Breast epithelium (tissue), 4 donors: ENCODE measurements around the gene GNG14. TPM values are rescaled to one million over a fixed set of nuclear protein-coding genes. Genes with fewer than 3 reads are reported as not detected.

ENCODE experiments used
- DNase-seq, 2 donors: peaks; one replicate each; pipeline ENCODE4 v3.0.0-alpha.2; 2019; ENCODE audit warnings: low spot score in 2 of 2
- H3K27ac ChIP-seq, 2 donors: fragments of 200-600 bp; sonication (generic) in 1 of 2; one replicate each; pipeline ENCODE4 v1.5.1; 2016 to 2019; ENCODE audit warnings: mild to moderate bottlenecking in 1 of 2
- H3K27me3 ChIP-seq, 2 donors: fragments of 200-600 bp; sonication (generic) in 1 of 2; one replicate each; pipeline versions ENCODE4 v1.5.1 to v1.6.0; 2017 to 2019; ENCODE audit warnings: control low read depth in 1 of 2, mild to moderate bottlenecking in 1 of 2
- H3K36me3 ChIP-seq: fragments of 200-600 bp; one replicate; pipeline ENCODE4 v1.5.1; 2019
- H3K4me1 ChIP-seq, 2 donors: fragments of 200-600 bp; sonication (generic); one replicate each; pipeline ENCODE4 v1.5.1; 2016 to 2019; ENCODE audit warnings: control low read depth in 1 of 2
- H3K4me3 ChIP-seq, 3 donors: fragments of 200-600 bp; sonication (generic); 1 replicate in 2 of 3; 2 replicates in 1 of 3; pipeline ENCODE4 v1.5.1; 2016 to 2019; ENCODE audit warnings: mild to moderate bottlenecking in 3 of 3, moderate library complexity in 2 of 3
- H3K9me3 ChIP-seq, 2 donors: fragments of 200-600 bp; sonication (generic) in 1 of 2; one replicate each; pipeline ENCODE4 v1.5.1; 2016 to 2019; ENCODE audit warnings: control low read depth in 1 of 2
- CTCF ChIP-seq, 3 donors: fragments of 450-650 bp; IDR thresholded peaks; one replicate each; pipeline ENCODE4 v1.5.1; 2016 to 2017; ENCODE audit warnings: antibody characterized with exemption in 3 of 3, mild to moderate bottlenecking in 3 of 3, moderate library complexity in 3 of 3
- POLR2A ChIP-seq: fragments of 450-650 bp; IDR thresholded peaks from one replicate; pipeline ENCODE4 v1.6.1; 2016; ENCODE audit warnings: antibody characterized with exemption, mild to moderate bottlenecking, moderate library complexity
- POLR2AphosphoS5 ChIP-seq, 3 donors: sonication (generic); formaldehyde crosslinking; IDR thresholded peaks; one replicate each; pipeline ENCODE4 v1.6.1; 2017; ENCODE audit warnings: antibody characterized with exemption in 3 of 3
- intact Hi-C: fragments of 100-400 bp; cut with DNase I; formaldehyde crosslinking; loops from one replicate; pipeline ENCODE4 v1.15.1; 2023; ENCODE audit warnings: low total_unique reads
- total RNA-seq, 3 donors: library from RNA; depleted of rRNA; stranded (reverse); fragments of >200 nt; gene quantifications; one replicate each; pipeline ENCODE4 v1.1.0, GENCODE V29; 2016

GNG14 gene
- total RNA-seq, 3 donors from 2014 or later = not detected

- DNase-seq = no peak
- no peaks in the 10 kb centered on the region for H3K9me3 ChIP-seq
- no peaks in the 10 kb centered on the region for H3K4me1 ChIP-seq
- no peak overlapping the region for H3K27ac ChIP-seq
- intact Hi-C loops = no loop called here
- H3K36me3 ChIP-seq = peaks cover 36% of the 10 kb centered on the region
- TF ChIP-seq CTCF (IDR thresholded peaks at IDR 0.05) = no peak
- TF ChIP-seq POLR2A = no peak
- TF ChIP-seq POLR2AphosphoS5 (IDR thresholded peaks at IDR 0.05) = no peak
- no peak overlapping the region for H3K4me3 ChIP-seq
- no peaks in the 10 kb centered on the region for H3K27me3 ChIP-seq
These were observed 13.9 kb downstream of the GNG14 start for GRCh38 chr19:12701596-12702282.

GRCh38 chr19:12703046-12703445 is 15.2 kb downstream of the GNG14 start:
- Histone ChIP-seq H3K4me3 (no peak overlapping the region), H3K27me3 (no peaks in the 10 kb centered on the region), H3K9me3 (no peaks in the 10 kb centered on the region), H3K4me1 (no peaks in the 10 kb centered on the region), H3K27ac (no peak overlapping the region), H3K36me3 (peaks cover 36% of the 10 kb centered on the region)
- intact Hi-C loops = no loop called here
- TF ChIP-seq CTCF (IDR thresholded peaks at IDR 0.05) = no peak
- TF ChIP-seq POLR2A = no peak
- no peak for TF ChIP-seq POLR2AphosphoS5 (IDR thresholded peaks at IDR 0.05)
- no peak for DNase-seq

GRCh38 chr19:12705169-12705568 is 17.4 kb downstream of the GNG14 start:
- TF ChIP-seq POLR2AphosphoS5 (IDR thresholded peaks at IDR 0.05) = no peak
- TF ChIP-seq POLR2A = no peak
- no peak for TF ChIP-seq CTCF (IDR thresholded peaks at IDR 0.05)
- intact Hi-C loops = no loop called here
- H3K36me3 ChIP-seq = peaks cover 36% of the 10 kb centered on the region

GRCh38 chr19:12705654-12706331 is 18.0 kb downstream of the GNG14 start:
- TF ChIP-seq POLR2AphosphoS5 (IDR thresholded peaks at IDR 0.05) (no peak), CTCF (IDR thresholded peaks at IDR 0.05) (no peak), POLR2A (no peak)
- Histone ChIP-seq H3K4me3 (no peak overlapping the region), H3K27ac (no peak overlapping the region), H3K9me3 (no peaks in the 10 kb centered on the region), H3K4me1 (no peaks in the 10 kb centered on the region), H3K36me3 (peaks cover 33% of the 10 kb centered on the region), H3K27me3 (no peaks in the 10 kb centered on the region)
- intact Hi-C loops = no loop called here
- DNase-seq = no peak

More at GRCh38 chr19:12705169-12705568, 17.4 kb downstream of the GNG14 start:
- Histone ChIP-seq H3K27ac (no peak overlapping the region), H3K27me3 (no peaks in the 10 kb centered on the region), H3K4me3 (no peak overlapping the region), H3K9me3 (no peaks in the 10 kb centered on the region), H3K4me1 (no peaks in the 10 kb centered on the region)
- no peak for DNase-seq

GRCh38 chr19:12706332-12706718 is 18.5 kb downstream of the GNG14 start:
- TF ChIP-seq POLR2AphosphoS5 (IDR thresholded peaks at IDR 0.05) (no peak), CTCF (IDR thresholded peaks at IDR 0.05) (no peak), POLR2A (no peak)
- intact Hi-C loops = no loop called here
- Histone ChIP-seq H3K4me3 (no peak overlapping the region), H3K27me3 (no peaks in the 10 kb centered on the region), H3K9me3 (no peaks in the 10 kb centered on the region), H3K36me3 (peaks cover 28% of the 10 kb centered on the region), H3K4me1 (no peaks in the 10 kb centered on the region), H3K27ac (no peak overlapping the region)
- DNase-seq = no peak
